NOMO-1 treated with dmso at 0.1 percent for 144 hours (cell line): Measurements from ENCODE around the gene SYNRG.
"Not testable (repeated sequence)": the region's sequence is repeated elsewhere in the genome, so short reads cannot be mapped to it uniquely, and the experiment has no call there.

ENCODE experiments used
- DNase-seq: peaks from one replicate; lab custom pipeline; 2025; ENCODE audit not compliant: unreplicated experiment; lab: John Stamatoyannopoulos, UW

SYNRG gene

DNA sequence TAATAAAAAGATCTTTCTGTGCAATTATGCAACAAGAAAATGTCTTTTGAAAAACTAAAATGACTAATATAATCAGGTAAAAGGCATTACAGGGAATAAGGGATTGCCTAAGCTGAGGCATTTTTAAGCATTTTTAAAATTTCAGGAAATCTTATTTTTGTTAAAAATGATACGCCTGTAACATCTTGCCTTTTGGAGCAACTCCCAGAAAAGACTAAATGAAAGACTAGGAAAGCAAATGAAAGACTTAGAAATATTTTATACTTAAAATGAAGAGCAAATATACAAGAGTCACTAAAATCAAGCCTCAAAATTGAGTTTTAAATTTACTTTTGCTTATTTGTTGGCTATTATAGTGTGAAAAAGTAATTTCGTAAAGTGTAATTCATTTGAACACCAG lies 63.7 kb downstream of the SYNRG start:
- no peak for DNase-seq

DNA sequence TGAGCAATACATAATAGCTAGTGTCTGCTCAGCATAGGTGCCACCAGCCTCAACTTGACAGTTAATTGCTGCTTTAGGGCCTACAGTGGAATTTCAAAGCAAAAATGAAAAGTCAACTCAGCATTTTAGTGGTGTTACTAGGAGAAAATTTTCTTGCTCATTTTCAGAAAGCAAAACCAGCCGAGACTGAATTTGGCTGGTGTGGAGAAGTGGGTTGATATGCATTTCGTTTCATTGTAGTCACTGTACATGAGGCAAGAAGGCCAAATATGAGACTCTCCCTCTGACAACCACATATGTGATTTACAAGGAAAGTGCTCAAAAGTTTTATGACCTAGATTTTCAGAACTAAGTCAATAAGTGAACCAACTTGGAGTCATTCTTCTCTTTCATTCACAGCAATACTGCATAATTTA lies 65.6 kb downstream of the SYNRG start:
- DNase-seq, result no peak

DNA sequence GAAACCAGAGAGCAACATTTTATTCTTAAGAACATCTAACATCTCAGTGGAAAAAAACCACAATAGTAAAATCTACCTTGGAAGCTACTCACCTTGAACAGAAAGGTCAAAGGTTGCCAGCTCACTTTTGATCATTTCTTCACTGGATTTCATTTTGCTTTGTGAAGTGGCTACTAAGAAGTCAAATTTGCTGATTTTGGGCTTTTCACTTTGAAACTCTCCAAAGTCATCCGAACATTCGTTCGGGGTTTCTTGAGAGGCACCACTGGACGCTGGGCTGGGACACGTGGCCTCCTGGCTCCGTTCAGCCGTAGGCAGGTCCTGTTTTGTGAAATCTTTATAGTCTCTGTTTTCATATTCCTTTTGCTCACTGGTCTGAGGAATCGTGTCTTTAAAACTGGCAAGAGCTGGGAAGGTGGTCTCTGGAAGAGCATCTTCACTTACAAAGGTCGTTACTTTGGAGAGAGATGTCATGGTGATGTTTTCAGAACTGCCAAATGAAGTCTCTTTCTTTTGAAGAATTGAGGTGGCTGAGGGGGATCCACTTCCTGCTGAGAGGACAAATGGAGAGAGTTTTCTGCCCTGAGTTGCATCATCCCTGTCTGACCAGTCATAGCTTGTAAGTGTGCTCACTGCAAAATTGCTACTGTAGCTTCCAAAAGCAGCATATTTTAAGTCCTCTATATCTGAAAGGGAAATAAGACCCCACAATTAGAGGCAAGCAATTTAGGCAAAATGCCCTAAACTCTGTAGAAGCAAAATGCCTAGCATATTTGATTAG lies 67.1 kb downstream of the SYNRG start:
- no peak for DNase-seq

DNA sequence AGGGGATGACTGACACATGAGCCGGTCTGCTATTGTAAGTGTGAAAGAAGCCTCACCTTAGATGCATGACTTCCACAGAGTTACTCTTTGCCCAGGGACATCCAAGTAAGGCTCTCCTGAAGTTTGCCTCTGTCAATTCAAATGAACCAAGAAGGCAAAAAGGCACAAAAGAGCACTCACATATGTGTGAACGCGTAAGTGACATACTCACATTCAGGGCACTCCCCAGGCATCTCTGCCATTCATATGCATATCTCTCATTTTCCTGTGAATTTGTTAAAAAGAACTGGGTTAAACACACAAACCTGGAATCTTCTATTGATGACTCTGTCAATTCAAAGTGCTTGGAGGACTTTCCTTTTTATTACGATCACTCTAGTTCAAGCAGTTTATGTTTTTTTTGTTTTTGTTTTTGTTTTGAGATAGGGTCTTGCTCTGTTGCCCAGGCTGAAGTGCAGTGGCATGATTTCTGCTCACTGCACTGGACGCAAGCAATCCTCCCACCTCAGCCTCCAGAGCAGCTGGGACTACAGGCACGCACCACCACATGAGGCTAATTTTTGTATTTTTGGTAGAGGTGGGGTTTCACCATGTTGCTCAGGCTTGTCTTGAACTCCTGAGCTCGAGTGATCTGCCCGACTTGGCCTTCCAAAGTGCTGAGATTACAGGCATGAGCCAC lies 70.1 kb downstream of the SYNRG start:
- no peak for DNase-seq

DNA sequence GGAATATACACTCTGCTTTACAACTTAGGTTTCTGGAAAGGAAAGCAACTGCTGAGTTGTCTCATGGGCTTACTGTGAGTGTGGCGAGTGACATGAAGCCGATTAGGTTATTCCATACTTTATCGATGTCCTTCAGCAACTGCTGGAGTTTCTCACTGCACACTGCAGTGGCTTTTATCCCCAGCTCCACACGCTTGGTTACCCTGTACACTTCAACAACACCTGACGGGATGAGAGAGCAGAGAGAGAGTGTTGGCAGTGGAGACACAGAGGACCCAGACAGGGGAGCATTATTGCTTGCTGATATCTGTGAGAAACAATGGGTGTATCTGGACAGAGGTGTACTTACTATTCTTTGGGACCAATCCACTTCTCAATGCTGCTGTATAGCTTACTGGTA lies 73.3 kb downstream of the SYNRG start:
- DNase-seq, result no peak

DNA sequence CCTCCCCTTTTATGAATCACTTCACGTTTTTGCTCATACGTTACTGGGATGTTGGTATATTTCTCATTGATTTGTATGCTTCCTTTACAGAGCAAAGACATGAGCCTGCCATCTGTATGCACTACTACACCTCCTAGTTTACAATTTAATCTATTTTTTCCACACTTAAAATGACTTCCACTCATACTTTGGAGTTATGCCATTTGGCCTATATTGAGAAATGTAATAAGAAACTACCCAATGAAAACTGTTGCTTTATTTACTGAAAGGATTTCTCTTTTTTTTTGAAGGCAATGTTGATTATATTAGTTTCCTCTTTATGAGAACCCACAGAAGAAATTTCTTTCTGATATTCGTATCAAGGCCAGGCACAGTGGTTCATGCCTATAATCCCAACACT lies 76.5 kb downstream of the SYNRG start:
- no peak for DNase-seq

DNA sequence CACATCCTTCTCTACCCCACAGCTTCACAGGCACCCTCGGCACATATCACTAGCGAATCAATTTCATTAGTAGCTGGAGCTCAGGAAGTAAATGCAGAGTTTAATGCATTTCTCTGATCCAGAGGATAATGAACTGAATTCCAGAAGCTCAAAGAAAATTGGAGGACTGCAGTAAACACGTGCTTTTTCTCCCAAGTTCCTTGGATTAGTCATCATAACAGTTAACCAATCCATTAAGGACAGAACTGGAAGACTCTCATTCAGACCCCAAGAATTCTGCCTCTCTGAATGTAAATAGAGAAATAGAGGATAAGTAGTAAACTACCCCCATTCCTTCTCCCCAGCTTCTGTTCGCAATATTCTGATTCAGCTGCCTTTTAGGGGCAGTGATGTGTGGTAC lies 78.8 kb downstream of the SYNRG start:
- DNase-seq, result no peak

DNA sequence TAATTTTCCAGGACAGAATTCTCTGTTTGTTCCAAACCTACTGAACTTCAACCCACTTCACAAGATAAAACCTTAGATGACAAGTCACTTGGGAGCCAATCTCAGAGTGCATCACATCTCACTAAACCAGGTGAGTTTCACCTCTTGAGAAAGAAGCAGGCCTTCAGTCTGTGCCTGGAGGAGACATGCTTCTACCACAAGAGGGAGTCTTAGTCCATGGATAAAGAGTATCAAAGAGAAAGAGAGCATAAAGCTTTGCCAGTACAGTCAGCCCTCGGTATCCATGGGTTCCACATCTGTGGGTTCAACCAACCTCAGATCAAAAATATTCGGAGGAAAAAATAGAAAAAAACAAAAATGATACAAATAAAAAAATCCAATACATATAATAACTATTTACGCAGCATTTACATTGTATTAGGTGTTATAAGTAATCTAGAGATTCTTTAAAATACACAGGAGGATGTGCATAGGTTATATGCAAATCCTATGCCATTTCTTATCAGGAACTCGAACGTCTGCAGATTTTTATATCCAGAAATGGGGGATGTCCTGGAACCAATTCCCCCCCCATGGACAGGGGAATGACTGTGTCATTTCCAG lies 81.9 kb downstream of the SYNRG start:
- DNase-seq, result no peak

DNA sequence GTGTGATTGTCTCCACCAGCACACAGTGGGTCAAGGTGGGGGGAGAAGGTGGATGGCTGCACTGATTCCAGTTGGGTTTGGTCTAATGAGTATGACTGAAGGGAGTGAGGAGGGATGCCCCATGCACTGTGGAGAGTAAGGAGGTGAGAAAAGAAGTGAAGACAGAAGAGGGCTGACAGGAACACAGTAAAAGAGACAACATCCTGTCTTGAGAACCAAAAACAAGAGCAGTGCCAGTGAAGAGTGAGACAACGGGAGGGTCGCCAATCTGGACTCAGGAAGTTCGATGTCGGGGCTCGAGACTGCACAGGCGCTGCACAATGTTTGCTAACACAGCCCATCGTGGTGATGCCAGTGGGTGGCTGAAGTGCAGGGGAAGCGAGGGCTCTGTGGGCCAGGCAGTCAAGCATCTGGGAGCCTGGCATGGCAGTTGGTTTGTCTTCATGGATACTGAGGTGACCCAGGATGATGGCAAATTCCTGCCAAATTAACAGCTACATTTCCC lies 85.5 kb downstream of the SYNRG start:
- DNase-seq, result no peak

DNA sequence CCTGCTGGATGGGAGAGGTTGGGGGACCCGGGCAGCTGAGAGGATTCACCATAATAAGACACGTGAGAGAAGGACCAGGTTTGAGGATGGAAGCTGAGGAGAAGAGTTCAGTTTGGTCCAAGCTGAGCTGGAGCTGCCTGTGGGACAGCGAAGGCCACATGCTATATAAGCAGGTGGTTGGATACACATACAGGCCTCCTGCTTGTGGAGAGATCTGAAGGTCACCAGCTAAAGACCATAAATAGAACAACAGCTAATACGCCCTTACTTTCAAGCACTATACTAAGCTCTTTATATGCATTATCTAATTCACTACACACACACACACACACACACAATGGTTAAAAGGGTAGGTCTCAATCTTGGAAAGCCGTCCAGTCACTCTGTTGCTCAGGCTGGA lies 87.4 kb downstream of the SYNRG start:
- DNase-seq, result no peak

DNA sequence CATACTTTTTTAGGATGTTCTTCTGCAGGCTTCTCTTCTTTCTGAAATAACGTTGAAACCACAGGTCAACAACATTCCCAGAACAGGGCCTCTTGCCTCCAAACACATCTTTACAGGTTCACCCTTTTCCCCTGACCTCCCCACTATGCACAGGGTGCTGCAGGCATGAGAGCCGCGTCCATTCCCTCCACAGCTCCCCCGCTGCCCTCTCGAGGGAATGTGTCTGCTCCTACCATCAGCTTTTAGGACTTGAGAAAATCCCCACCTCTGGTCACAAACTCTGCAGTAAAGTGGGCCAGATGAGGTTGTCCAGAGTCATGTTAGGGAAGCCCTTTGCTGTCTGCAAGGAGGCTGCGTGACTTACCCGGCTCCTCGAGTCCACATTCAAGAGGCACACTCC lies 89.0 kb downstream of the SYNRG start:
- no peak for DNase-seq

DNA sequence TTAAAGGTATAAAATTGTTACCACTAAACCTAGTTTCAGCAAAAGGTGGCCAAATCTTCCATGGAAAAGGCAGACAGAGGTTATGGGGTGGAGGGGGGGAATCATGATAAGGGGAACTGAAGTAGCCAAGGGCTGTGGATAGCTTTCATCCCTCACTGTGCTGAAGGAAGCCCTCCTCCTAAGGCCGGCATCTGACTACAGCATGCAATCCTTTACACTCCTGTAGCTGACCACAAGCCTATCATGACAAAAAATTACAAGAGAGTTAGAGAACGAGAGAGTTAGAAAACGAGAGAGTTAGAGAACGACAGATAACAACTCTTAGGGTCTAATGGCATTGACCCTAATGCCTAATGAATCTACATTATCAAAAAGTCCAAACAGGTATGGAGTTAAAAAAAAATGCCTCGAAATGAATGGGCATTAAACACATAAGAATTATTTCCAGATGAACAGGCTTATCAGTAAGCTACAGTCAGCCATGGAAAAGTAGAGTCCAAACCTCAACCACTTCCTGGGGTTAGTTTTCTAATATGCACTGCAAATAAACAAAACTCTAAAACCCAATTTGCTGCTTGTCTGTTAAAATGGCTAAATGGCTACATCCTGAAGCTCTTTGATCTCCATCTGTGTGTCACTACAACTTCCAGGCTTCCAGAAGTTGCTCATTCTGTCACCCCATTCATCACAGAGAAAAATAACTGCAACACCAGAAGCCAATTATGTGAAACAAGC lies 89.8 kb downstream of the SYNRG start:
- DNase-seq, result no peak

DNA sequence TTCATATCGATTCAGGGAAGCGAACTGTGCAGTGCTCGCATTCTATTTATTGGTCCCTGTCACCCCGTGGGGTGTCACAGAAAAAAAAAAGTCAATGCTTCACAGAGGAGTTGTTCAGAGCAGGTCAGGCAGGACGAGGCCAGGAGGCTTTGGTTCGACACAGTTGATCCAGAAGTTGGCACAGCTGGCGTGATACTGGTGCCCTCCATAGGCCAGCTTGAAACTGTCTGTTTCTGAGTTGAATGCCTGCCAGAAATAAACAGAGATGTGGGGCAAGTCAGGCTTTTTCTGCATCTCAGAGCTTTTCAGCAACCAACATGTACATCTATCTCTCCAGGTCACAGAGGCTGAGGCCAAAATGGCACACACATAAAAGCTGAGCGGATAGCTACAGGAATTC lies 90.4 kb downstream of the SYNRG start:
- DNase-seq, result no peak

DNA sequence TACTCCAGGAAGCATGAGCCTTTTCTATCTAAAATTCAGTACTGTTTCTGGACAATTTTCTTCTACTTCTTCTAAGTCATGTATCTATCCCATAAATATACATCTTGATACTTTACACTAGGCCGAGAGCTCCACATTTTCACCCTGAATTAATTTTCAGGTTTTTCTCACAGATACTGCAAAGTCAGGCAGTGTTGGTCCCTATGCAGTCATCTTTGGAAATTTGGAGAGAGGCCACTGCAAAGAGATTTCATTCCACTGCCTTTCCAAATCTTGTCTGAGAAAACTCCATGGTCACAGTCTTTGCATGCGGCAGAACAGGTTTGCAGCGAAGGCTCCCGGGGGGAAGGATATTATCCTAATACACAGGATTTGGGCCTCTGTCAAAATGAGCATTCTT lies 91.3 kb downstream of the SYNRG start:
- DNase-seq, result no peak

DNA sequence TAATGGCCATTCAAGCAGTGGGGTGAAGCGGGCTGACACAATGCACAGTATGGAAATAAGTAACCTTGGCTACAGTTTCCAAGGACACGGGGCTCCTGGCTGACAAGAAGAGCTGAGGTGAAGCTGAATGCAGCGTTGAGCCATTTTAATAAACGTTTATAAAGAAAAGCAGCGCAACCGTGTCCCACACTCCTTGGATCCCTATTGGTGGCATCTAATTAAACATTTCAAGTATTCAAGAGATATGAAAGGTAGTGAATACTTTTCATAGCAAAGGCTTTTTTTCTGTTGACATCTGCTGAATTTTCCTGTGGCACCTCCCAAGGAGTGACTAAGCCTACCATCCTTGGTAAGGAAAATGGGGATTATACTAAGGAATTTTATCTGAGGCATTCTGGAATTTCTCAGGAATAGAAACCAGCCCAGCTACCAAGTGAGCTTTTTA lies 93.1 kb downstream of the SYNRG start:
- no peak for DNase-seq

DNA sequence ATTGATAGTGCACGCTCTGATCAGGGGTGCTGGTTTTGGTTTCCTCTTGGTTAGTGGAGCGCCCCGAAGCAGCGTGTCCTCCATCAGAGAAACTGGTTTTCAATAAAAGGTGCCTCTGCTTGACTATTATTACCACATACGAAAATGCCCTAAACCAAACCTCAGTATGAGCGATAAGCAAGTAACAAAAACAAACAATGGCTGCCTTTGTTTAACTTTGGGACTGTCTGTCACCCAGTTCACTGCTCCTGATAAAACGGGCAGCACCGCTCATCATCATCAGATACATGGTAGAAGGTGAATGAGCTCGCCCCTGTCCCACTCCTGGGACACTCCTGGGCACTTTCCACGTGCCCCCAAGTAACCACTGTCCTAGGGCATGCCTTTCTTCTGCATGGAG lies 95.5 kb downstream of the SYNRG start:
- no peak for DNase-seq

DNA sequence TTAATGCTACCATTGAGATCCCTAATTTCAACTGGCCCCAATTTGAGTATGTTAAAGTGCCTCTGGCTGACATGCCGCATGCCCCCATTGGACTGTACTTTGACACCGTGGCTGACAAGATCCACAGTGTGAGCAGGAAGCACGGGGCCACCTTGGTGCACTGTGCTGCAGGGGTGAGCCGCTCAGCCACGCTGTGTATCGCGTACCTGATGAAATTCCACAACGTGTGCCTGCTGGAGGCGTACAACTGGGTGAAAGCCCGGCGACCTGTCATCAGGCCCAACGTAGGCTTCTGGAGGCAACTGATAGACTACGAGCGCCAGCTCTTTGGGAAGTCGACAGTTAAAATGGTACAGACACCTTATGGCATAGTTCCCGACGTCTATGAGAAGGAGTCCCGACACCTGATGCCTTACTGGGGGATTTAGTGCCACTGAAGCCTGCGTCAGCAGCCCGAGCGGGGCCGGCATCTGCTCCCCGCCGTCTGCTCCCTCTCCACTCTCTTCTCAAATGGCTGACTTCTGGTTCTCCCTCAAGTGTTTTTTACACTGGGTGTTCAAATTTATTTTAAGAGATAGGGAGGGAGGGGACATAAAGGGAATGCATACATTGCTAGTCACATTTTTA lies 96.7 kb downstream of the SYNRG start:
- no peak for DNase-seq

DNA sequence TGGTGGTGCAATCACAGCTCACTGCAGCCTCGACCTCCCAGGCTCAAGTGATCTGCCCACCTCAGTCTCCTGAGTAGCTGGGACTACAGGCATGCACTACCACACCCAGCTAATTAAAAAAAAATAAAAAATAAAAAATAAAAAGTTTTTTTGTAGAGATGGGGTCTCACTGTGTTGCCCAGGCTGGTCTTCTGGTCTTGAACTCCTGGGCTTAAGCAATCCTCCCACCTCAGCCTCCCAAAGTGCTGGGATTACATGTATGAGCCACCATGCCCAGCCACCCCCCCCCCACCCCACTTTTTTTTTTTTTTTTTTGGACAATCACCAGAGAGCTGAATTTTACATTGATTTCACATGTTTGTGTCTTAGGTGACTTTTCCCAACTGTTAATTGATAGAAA lies 97.6 kb downstream of the SYNRG start:
- DNase-seq, result not testable (repeated sequence)

DNA sequence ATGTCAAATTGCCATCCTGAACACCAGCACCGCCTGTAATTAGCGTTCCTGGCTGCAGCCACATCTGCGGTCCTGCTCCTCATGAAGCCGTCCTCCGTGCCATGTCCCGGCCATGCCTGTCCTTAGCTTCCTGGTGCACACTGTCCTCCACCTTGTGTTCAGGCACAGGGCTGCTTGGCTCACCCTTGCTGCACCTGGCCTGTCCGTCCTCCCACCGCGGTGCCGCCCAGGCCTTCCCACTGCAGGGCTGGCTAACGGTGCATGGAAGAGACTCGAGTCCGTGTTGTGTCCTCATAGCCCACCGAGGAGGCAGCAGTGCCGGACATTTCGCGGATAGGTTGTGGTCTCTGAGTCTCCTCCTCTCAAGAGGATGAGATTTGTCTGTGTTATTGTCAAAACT lies 99.2 kb downstream of the SYNRG start:
- no peak for DNase-seq

DNA sequence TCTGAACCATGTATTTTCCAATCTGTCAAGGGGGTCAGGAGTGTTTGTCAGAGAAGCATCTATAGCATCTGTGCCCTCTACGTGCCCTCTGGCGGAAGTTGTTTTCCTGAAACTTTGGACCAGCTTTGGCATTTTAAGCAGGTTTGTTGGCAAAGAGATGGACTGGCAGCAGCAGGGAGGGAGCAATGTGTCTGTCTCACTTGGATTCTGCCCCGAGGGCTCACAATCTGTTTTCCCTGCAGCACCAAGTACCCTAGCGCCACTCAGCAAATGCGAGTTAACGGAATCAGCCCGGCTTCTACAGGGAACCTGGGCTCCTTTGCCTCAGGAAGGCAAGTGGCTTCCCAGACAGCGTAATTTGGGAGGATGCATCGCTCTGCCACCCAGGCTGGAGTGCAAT lies 102.1 kb downstream of the SYNRG start:
- no peak for DNase-seq

DNA sequence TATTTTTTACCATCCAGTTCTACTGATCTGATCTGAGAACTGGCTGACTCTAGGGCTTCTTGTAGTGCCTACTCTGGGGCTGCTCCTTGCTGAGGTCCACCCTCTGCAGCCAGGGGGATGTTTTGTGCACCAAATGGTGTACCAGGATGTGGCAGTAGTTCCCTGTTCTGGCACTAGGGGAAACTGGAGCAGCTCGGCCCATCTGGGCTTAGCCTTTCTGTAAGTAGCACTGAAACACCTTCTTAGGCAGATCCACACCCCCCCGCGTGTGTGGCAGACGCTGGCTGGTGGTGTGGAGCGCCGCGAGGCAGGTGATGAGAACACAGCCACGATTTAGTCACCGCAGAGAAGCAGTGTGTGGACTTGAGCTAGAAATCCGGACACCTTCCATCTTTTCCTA lies 102.5 kb downstream of the SYNRG start:
- peak; percentile 19 for DNase-seq
